KOPT-K1 (cell line): ENCODE measurements around the gene CDKL2.
"Not testable (repeated sequence)": the region's sequence is repeated elsewhere in the genome, so short reads cannot be mapped to it uniquely, and the experiment has no call there.

Source experiments
- H3K27ac ChIP-seq: fragments of 200-600 bp; sonication (generic); 2 replicates; pipeline ENCODE4 v1.5.1; 2016; ENCODE audit warnings: antibody characterized with exemption, mild to moderate bottlenecking, low read depth, low read length; ENCODE audit not compliant: poor library complexity, severe bottlenecking
- H3K36me3 ChIP-seq: fragments of 200-600 bp; sonication (generic); 2 replicates; pipeline ENCODE4 v1.5.1; 2017; ENCODE audit warnings: antibody characterized with exemption, mild to moderate bottlenecking, low read length, moderate library complexity; ENCODE audit not compliant: insufficient read depth
- H3K9me3 ChIP-seq: fragments of 200-600 bp; sonication (generic); 2 replicates; pipeline ENCODE4 v1.5.1; 2017; ENCODE audit warnings: antibody characterized with exemption, low read length, mild to moderate bottlenecking; ENCODE audit not compliant: insufficient read depth, poor library complexity, severe bottlenecking

The CDKL2 gene

GRCh38 chr4:75549019-75549418 is 81.3 kb downstream of the CDKL2 start:
- no peak overlapping the region for H3K27ac ChIP-seq
- no peaks in the 10 kb centered on the region for H3K36me3 ChIP-seq
- no peaks in the 10 kb centered on the region for H3K9me3 ChIP-seq

- no peaks in the 10 kb centered on the region for H3K9me3 ChIP-seq
- H3K27ac ChIP-seq, result no peak overlapping the region
- H3K36me3 ChIP-seq, result peaks cover 7% of the 10 kb centered on the region
Measured at GRCh38 chr4:75547647-75548387, 82.5 kb downstream of the CDKL2 start.

GRCh38 chr4:75545526-75545925 is 84.8 kb downstream of the CDKL2 start:
- Histone ChIP-seq H3K9me3 (no peaks in the 10 kb centered on the region), H3K27ac (no peak overlapping the region), H3K36me3 (peaks cover 9% of the 10 kb centered on the region)

- H3K9me3 ChIP-seq, result no peaks in the 10 kb centered on the region
- peaks cover 9% of the 10 kb centered on the region for H3K36me3 ChIP-seq
- H3K27ac ChIP-seq, result no peak overlapping the region
Measured at GRCh38 chr4:75544870-75545269, 85.5 kb downstream of the CDKL2 start.

GRCh38 chr4:75544220-75544619 is 86.1 kb downstream of the CDKL2 start:
- H3K9me3 ChIP-seq, result not testable (repeated sequence)

GRCh38 chr4:75542824-75543223 is 87.5 kb downstream of the CDKL2 start:
- H3K36me3 ChIP-seq, result peaks cover 9% of the 10 kb centered on the region
- H3K27ac ChIP-seq, result no peak overlapping the region
- H3K9me3 ChIP-seq, result no peaks in the 10 kb centered on the region

More at GRCh38 chr4:75544220-75544619, 86.1 kb downstream of the CDKL2 start:
- H3K27ac ChIP-seq, H3K36me3 ChIP-seq: not testable (repeated sequence)

- H3K27ac ChIP-seq, result not testable (repeated sequence)
- Histone ChIP-seq H3K9me3 (peaks cover 16% of the 10 kb centered on the region), H3K36me3 (peaks cover 12% of the 10 kb centered on the region)
Measured at GRCh38 chr4:75537308-75537707, 93.0 kb downstream of the CDKL2 start.

GRCh38 chr4:75533926-75534325 is 96.4 kb downstream of the CDKL2 start:
- H3K9me3 ChIP-seq, result peaks cover 37% of the 10 kb centered on the region
- not testable (repeated sequence) for H3K27ac ChIP-seq
- peaks cover 45% of the 10 kb centered on the region for H3K36me3 ChIP-seq

- H3K27ac ChIP-seq, result not testable (repeated sequence)
- peaks cover 37% of the 10 kb centered on the region for H3K9me3 ChIP-seq
- H3K36me3 ChIP-seq, result peaks cover 50% of the 10 kb centered on the region
Measured at GRCh38 chr4:75533339-75533887, 96.9 kb downstream of the CDKL2 start.

- not testable (repeated sequence) for H3K27ac ChIP-seq
- Histone ChIP-seq H3K36me3 (peaks cover 68% of the 10 kb centered on the region), H3K9me3 (peaks cover 37% of the 10 kb centered on the region)
Measured at GRCh38 chr4:75531536-75532143, 98.7 kb downstream of the CDKL2 start.

GRCh38 chr4:75530556-75531322 is 99.6 kb downstream of the CDKL2 start:
- Histone ChIP-seq H3K9me3 (peaks cover 37% of the 10 kb centered on the region), H3K27ac (no peak overlapping the region)

More at GRCh38 chr4:75530556-75531322, 99.6 kb downstream of the CDKL2 start:
- peaks cover 76% of the 10 kb centered on the region for H3K36me3 ChIP-seq
